Activated CD4-positive, alpha-beta T cell treated with anti-CD3 and anti-CD28 coated beads, Interleukin-2, amount 10 ng/mL, durations not matched to agents 7 days and 5 days (primary cell): ENCODE measurements around the gene UACA. TPM values are rescaled to one million over a fixed set of nuclear protein-coding genes. Genes with fewer than 3 reads are reported as not detected.

Experiments
- CTCF ChIA-PET: fragments of 350-600 bp; sonication (Branson Sonifier 250); formaldehyde crosslinking; loops from one replicate; lab custom pipeline; 2021; ENCODE audit warnings: antibody characterized with exemption; lab: Charles Lee
- POLR2A ChIA-PET: fragments of 350-600 bp; sonication (Branson Sonifier 250); formaldehyde crosslinking; loops from one replicate; lab custom pipeline; 2021; ENCODE audit warnings: antibody characterized with exemption; lab: Charles Lee
- DNase-seq: peaks from one replicate; pipeline ENCODE4 v3.0.0-alpha.2; 2020
- H3K27ac Mint-ChIP-seq: one replicate; pipeline ENCODE4 v1.8.0; 2021; ENCODE audit warnings: mild to moderate bottlenecking, moderate library complexity, mixed read lengths
- H3K27me3 Mint-ChIP-seq: one replicate; pipeline ENCODE4 v1.8.0; 2021; ENCODE audit warnings: mixed read lengths
- H3K36me3 Mint-ChIP-seq: one replicate; pipeline ENCODE4 v1.8.0; 2021; ENCODE audit warnings: low read depth, mixed read lengths
- H3K4me1 Mint-ChIP-seq: one replicate; pipeline ENCODE4 v1.8.0; 2021; ENCODE audit warnings: mixed read lengths
- H3K4me3 Mint-ChIP-seq: one replicate; pipeline ENCODE4 v1.8.0; 2021; ENCODE audit warnings: mild to moderate bottlenecking, moderate library complexity, mixed read lengths
- H3K9me3 Mint-ChIP-seq: one replicate; pipeline ENCODE4 v1.8.0; 2021; ENCODE audit warnings: mixed read lengths
- total RNA-seq, 2 experiments: library from RNA; stranded (reverse); gene quantifications; one replicate each; pipeline ENCODE4 v1.2.3, GENCODE V29; 2021

The UACA gene
- total RNA-seq, 2 experiments from 2014 or later = 3.9 to 4.1 TPM

GRCh38 chr15:70794596-70795310 is 31.4 kb upstream of the UACA start:
- no peak for DNase-seq
- CTCF ChIA-PET = interaction anchor here (1.4 kb wide), 1 partner anchor 17 kb away, joined by 5 read pairs; no protein-coding TSS in a partner anchor
- no peaks in the 10 kb centered on the region for H3K36me3 Mint-ChIP-seq
- H3K27ac Mint-ChIP-seq = no peak overlapping the region
- H3K9me3 Mint-ChIP-seq = no peaks in the 10 kb centered on the region
- POLR2A ChIA-PET = no interaction called here
- no peak overlapping the region for H3K4me3 Mint-ChIP-seq
- no peaks in the 10 kb centered on the region for H3K4me1 Mint-ChIP-seq
- H3K27me3 Mint-ChIP-seq = peaks cover 6% of the 10 kb centered on the region

GRCh38 chr15:70793694-70794093 is 30.3 kb upstream of the UACA start:
- H3K4me1 Mint-ChIP-seq = no peaks in the 10 kb centered on the region
- DNase-seq = no peak
- H3K27me3 Mint-ChIP-seq = peaks cover 6% of the 10 kb centered on the region
- POLR2A ChIA-PET = no interaction called here
- H3K4me3 Mint-ChIP-seq = no peak overlapping the region
- no peak overlapping the region for H3K27ac Mint-ChIP-seq
- CTCF ChIA-PET = no interaction called here
- no peaks in the 10 kb centered on the region for H3K9me3 Mint-ChIP-seq
- H3K36me3 Mint-ChIP-seq = no peaks in the 10 kb centered on the region

- Mint-ChIP-seq H3K36me3 (no peaks in the 10 kb centered on the region), H3K27ac (no peak overlapping the region), H3K27me3 (peaks cover 12% of the 10 kb centered on the region)
These were observed 28.8 kb upstream of the UACA start for GRCh38 chr15:70792171-70792573.

GRCh38 chr15:70791259-70791658 is 27.9 kb upstream of the UACA start:
- ChIA-PET CTCF (no interaction called here), POLR2A (no interaction called here)
- H3K4me1 Mint-ChIP-seq = no peaks in the 10 kb centered on the region
- H3K27me3 Mint-ChIP-seq = peaks cover 14% of the 10 kb centered on the region
- H3K36me3 Mint-ChIP-seq = no peaks in the 10 kb centered on the region
- DNase-seq = no peak
- no peak overlapping the region for H3K27ac Mint-ChIP-seq
- H3K9me3 Mint-ChIP-seq = no peaks in the 10 kb centered on the region
- H3K4me3 Mint-ChIP-seq = no peak overlapping the region

More at GRCh38 chr15:70792171-70792573, 28.8 kb upstream of the UACA start:
- Mint-ChIP-seq H3K4me3 (no peak overlapping the region), H3K4me1 (no peaks in the 10 kb centered on the region), H3K9me3 (no peaks in the 10 kb centered on the region)
- DNase-seq = no peak
- ChIA-PET CTCF (no interaction called here), POLR2A (no interaction called here)

GRCh38 chr15:70789213-70789612 is 25.9 kb upstream of the UACA start:
- H3K36me3 Mint-ChIP-seq = no peaks in the 10 kb centered on the region
- H3K27me3 Mint-ChIP-seq = peaks cover 14% of the 10 kb centered on the region
- ChIA-PET POLR2A (no interaction called here), CTCF (no interaction called here)
- no peak for DNase-seq
- no peaks in the 10 kb centered on the region for H3K4me1 Mint-ChIP-seq
- no peak overlapping the region for H3K4me3 Mint-ChIP-seq
- no peaks in the 10 kb centered on the region for H3K9me3 Mint-ChIP-seq
- H3K27ac Mint-ChIP-seq = no peak overlapping the region

- Mint-ChIP-seq H3K27me3 (peaks cover 18% of the 10 kb centered on the region), H3K4me1 (no peaks in the 10 kb centered on the region), H3K9me3 (no peaks in the 10 kb centered on the region), H3K27ac (no peak overlapping the region), H3K4me3 (no peak overlapping the region), H3K36me3 (no peaks in the 10 kb centered on the region)
- DNase-seq = no peak
- ChIA-PET POLR2A (no interaction called here), CTCF (no interaction called here)
These were observed 25.0 kb upstream of the UACA start for GRCh38 chr15:70788114-70789049.

- no peaks in the 10 kb centered on the region for H3K4me1 Mint-ChIP-seq
- no peaks in the 10 kb centered on the region for H3K36me3 Mint-ChIP-seq
- CTCF ChIA-PET = interaction anchor here (1.0 kb wide), 1 partner anchor 10 kb away, joined by 3 read pairs; no protein-coding TSS in a partner anchor
- no peak overlapping the region for H3K27ac Mint-ChIP-seq
- no peak overlapping the region for H3K4me3 Mint-ChIP-seq
- H3K27me3 Mint-ChIP-seq = peaks cover 15% of the 10 kb centered on the region
- DNase-seq = no peak
- POLR2A ChIA-PET = no interaction called here
- no peaks in the 10 kb centered on the region for H3K9me3 Mint-ChIP-seq
These were observed 23.6 kb upstream of the UACA start for GRCh38 chr15:70786996-70787395.

GRCh38 chr15:70783610-70784022 is 20.3 kb upstream of the UACA start:
- Mint-ChIP-seq H3K27ac (no peak overlapping the region), H3K4me3 (no peak overlapping the region)
- POLR2A ChIA-PET = interaction anchor here (0.7 kb wide), 1 partner anchor 371 kb away, joined by 8 read pairs; no protein-coding TSS in a partner anchor

GRCh38 chr15:70783041-70783440 is 19.7 kb upstream of the UACA start:
- CTCF ChIA-PET = interaction anchor here (0.7 kb wide), 1 partner anchor 548 kb away, joined by 3 read pairs; no protein-coding TSS in a partner anchor
- H3K4me3 Mint-ChIP-seq = no peak overlapping the region
- no peaks in the 10 kb centered on the region for H3K4me1 Mint-ChIP-seq
- no peak for DNase-seq
- no peaks in the 10 kb centered on the region for H3K9me3 Mint-ChIP-seq
- H3K36me3 Mint-ChIP-seq = no peaks in the 10 kb centered on the region
- no peak overlapping the region for H3K27ac Mint-ChIP-seq
- peaks cover 15% of the 10 kb centered on the region for H3K27me3 Mint-ChIP-seq
- POLR2A ChIA-PET = interaction anchor here (0.7 kb wide), 1 partner anchor 372 kb away, joined by 8 read pairs; no protein-coding TSS in a partner anchor

More at GRCh38 chr15:70783610-70784022, 20.3 kb upstream of the UACA start:
- H3K4me1 Mint-ChIP-seq = no peaks in the 10 kb centered on the region
- CTCF ChIA-PET = interaction anchor here (0.7 kb wide), 1 partner anchor 547 kb away, joined by 3 read pairs; no protein-coding TSS in a partner anchor
- no peaks in the 10 kb centered on the region for H3K36me3 Mint-ChIP-seq
- H3K9me3 Mint-ChIP-seq = no peaks in the 10 kb centered on the region
- peaks cover 15% of the 10 kb centered on the region for H3K27me3 Mint-ChIP-seq
- no peak for DNase-seq

GRCh38 chr15:70781236-70781635 is 17.9 kb upstream of the UACA start:
- Mint-ChIP-seq H3K27ac (no peak overlapping the region), H3K27me3 (peaks cover 20% of the 10 kb centered on the region), H3K9me3 (no peaks in the 10 kb centered on the region), H3K4me1 (peaks cover 2% of the 10 kb centered on the region), H3K4me3 (no peak overlapping the region), H3K36me3 (no peaks in the 10 kb centered on the region)
- no peak for DNase-seq
- POLR2A ChIA-PET = no interaction called here
- CTCF ChIA-PET = no interaction called here

- DNase-seq = no peak
- Mint-ChIP-seq H3K9me3 (no peaks in the 10 kb centered on the region), H3K4me1 (peaks cover 2% of the 10 kb centered on the region), H3K4me3 (no peak overlapping the region), H3K27ac (no peak overlapping the region), H3K36me3 (no peaks in the 10 kb centered on the region), H3K27me3 (peaks cover 22% of the 10 kb centered on the region)
- POLR2A ChIA-PET = no interaction called here
- CTCF ChIA-PET = interaction anchor here (1.0 kb wide), 1 partner anchor 114 kb away, joined by 4 read pairs; the partner anchor contains the start of gene THAP10
These were observed 15.1 kb upstream of the UACA start for GRCh38 chr15:70778258-70779076.
